ENCODE measurements around the gene SAXO1.
A peak's percentile ranks its signal among the peaks of the same experiment; 100 is the strongest.
"Not testable (repeated sequence)": the region's sequence is repeated elsewhere in the genome, so short reads cannot be mapped to it uniquely, and the experiment has no call there.

SAXO1 gene

GRCh38 chr9:18999173-18999785 lies 33.7 kb downstream of the SAXO1 start:
- no peak for DNase-seq (ENCODE audit: low read depth)

DNA sequence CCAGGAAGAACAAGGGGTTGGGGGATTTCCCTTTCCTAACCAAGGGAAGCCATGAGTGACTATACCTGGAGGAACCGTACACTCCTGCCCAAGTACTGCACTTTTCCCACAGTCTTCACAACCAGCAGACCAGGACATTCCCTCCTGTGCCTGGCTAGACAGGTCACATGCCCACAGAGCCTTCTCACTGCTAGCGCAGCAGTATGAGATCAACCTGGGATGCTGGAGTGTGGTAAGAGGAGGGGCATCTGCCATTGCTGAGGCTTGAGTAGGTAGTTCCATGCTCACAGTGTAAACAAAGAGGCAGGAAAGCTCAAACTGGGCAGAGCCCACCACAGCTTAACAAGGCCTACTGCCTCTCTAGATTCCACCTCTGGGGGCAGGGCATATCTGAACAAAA lies 35.9 kb downstream of the SAXO1 start:
- DNase-seq (ENCODE audit: low read depth): no peak

GRCh38 chr9:18996211-18996610 lies 36.8 kb downstream of the SAXO1 start:
- no peak for DNase-seq (ENCODE audit: low read depth)

GRCh38 chr9:18994263-18994916 lies 38.6 kb downstream of the SAXO1 start:
- DNase-seq (ENCODE audit: low read depth): no peak

DNA sequence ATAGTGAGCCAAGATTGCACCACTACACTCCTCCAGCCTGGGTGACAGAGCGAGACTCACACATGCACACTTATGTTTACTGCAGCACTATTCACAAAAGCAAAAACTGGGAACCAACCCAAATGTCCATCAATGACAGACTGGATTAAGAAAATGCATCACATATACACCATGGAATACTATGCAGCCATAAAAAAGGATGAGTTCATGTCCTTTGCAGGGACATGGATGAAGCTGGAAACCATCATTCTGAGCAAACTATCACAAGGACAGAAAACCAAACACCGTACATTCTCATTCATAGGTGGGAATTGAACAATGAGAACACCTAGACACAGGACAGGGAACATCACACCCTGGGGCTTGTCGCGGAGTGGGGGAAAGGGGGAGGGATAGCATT lies 41.8 kb downstream of the SAXO1 start:
- not testable (repeated sequence) for DNase-seq (ENCODE audit: low read depth)

DNA sequence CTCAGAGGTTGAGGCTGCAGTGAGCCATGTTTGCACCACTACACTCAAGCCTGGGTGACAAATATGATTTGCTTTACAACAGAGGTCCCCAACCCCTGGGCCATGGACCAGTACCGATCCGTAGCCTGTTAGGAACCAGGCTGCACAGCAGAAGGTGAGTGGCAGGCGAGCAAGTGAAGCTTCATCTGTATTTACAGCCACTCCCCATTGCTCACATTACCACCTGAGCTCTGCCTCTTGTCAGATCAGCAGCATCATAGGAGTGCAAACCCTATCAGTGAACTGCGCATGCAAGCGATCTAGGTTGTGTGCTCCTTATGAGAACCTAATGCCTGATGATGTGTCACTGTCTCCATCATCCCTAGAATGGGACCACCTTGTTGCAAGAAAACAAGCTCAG lies 42.5 kb downstream of the SAXO1 start:
- DNase-seq (ENCODE audit: low read depth): no peak

DNA sequence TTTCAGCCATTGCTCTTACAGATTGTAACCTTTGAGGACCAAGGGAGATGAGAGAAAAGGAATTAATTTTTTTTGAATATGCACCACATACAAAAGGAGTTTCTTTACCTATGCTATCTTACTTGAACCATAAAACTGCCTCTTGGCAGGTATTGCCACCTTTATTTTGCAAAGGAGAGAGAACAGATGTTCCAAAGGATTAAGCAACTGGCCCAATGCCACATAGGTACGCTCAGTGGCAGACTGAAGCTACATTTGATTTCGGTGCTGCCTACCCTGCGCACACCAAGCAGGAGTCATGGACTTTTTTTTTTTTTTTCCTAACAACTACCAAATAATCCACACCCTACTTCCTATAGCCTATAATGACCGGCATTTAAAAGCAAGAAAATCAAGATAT lies 43.1 kb downstream of the SAXO1 start:
- no peak for DNase-seq (ENCODE audit: low read depth)

- DNase-seq (ENCODE audit: low read depth): no peak
Observed at GRCh38 chr9:18989097-18989496, 43.9 kb downstream of the SAXO1 start.

DNA sequence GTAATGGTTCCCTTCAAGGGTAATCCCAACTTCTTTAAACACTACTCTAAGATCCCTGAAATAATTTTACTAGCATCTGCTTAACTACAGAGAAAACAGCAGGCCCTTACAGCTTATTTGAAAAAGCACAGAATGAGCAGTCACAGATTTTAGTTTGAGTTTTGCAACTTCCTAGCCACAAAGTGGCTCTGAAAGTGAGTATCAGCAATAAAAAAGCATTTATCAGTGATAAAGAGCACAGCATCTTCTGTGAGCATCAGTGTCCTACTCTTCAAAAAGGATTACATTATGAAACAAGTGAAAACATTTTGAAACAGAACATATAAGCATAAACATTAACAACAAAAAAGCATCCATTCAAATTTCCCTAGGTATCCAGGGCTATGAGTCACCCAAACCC lies 45.0 kb downstream of the SAXO1 start:
- DNase-seq (ENCODE audit: low read depth): no peak

- no peak for DNase-seq (ENCODE audit: low read depth)
Observed at GRCh38 chr9:18985996-18986395, 47.0 kb downstream of the SAXO1 start.

GRCh38 chr9:18985464-18985951 lies 47.5 kb downstream of the SAXO1 start:
- DNase-seq (ENCODE audit: low read depth): peak; percentile 72

DNA sequence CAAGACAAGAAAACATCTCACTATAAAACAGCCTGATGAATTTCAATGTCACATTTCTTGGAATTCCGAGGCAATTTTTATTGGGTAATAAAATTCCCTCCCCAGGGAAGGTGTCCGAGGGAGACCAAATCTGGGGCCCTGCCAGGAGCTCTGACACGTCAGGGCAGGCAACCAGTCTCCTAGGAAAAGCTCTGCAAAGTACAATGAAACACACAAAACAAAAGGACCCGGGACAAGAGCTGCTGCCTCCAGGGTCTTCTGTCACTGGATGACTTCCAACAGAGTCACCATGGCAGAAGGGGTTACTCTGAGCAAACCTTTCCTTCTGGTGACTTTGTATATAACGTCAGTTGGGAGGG lies 50.8 kb downstream of the SAXO1 start:
- no peak for DNase-seq (ENCODE audit: low read depth)

DNA sequence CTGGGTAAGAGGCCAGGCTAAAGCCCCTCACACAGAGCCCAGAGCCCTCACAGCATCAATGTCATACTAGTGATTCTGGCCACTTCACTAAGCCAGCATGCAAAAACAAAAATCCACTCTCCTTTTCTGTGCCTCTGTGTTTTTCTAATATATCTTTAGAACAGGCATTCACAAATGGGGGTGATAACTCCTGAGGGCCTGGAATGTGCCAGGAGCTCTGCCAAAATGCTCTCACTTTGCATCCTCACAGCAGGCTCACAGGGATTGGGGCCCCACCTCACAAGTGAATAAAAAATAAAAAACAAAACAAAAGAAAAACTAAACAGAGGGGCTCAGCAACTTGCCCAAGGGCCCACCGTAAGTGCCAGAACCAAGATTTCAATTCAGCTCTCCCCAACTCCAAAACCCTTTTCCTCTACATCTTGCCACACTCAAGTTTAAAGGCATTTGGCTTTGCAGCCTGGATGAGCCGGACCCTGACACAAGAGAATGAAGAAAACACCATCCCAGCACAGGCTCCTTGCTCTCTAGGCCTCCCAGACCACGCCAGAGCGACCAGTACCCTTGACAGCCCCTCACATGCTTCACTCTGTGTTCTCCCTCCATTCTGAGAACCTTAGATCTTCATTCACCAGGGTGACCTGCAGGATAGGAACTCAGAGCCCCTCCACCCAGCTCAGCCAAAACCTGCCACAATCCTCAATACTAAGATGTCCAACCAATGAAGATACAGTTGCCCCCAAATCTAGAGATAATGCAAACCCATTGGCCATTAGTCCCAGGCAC lies 51.3 kb downstream of the SAXO1 start:
- DNase-seq (ENCODE audit: low read depth): no peak

DNA sequence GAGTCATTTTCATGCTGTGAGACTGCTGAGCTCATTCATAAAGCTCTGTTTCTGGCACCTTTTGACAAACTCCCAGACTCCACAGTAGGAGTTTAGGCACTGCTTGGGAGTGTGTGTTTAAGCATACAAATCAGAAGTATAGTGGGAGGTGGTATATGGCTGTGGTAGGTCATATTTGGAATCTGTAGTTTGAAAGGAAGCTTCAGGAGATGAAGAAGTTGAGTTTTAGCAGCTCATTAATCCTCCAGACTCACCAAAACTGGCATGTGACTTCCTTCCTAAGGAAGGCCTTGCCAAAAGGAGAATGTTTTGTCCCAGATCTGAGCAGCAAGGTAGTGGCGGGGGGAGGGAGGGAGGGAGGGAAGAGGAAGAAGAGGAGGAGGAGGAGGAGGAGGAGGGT lies 52.8 kb downstream of the SAXO1 start:
- no peak for DNase-seq (ENCODE audit: low read depth)

- no peak for DNase-seq (ENCODE audit: low read depth)
Observed at GRCh38 chr9:18979367-18979766, 53.6 kb downstream of the SAXO1 start.

DNA sequence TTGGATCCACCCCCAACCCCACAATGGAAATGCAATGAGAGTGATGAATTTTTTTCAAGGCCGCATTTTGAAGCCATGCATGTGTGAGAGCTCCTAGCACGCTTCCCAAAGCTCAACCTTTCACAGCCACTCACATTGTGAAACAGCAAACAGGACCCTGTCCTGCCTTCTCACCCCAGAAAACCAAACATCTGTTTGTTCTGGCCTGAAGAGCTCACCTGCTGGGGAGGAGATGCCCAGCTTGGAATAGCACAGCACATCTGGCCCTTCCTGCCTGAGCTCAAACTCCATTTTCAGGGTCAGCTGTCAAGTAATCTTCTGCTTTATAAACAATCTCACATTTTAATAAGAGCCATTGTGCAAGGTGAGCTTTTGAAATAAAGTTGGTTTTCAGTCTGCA lies 54.8 kb downstream of the SAXO1 start:
- no peak for DNase-seq (ENCODE audit: low read depth)

- peak; percentile 11 for DNase-seq (ENCODE audit: low read depth)
Observed at GRCh38 chr9:18976709-18977531, 56.1 kb downstream of the SAXO1 start.

GRCh38 chr9:18976221-18976708 lies 56.7 kb downstream of the SAXO1 start:
- no peak for DNase-seq (ENCODE audit: low read depth)

GRCh38 chr9:18973348-18973747 lies 59.7 kb downstream of the SAXO1 start:
- no peak for DNase-seq (ENCODE audit: low read depth)

DNA sequence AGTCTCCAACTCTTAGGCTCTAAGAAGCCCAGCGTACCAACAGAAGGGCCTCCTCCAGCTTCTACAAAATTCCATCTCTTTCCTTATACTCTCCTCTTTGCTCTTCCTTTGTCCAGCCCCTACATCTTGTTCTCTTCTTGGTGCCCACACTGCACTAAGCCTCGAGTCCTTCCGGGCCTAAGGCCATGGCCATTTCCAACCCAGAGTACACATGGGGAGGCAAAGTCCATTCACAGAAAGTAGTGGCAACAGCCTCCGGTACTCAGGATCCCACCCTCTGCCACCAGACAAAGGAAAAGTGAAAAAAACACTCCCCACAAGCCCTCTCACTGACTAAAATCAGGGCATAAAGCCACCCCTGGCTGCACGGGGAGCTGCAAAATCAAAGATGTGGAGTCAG lies 60.3 kb downstream of the SAXO1 start:
- DNase-seq (ENCODE audit: low read depth): no peak

DNA sequence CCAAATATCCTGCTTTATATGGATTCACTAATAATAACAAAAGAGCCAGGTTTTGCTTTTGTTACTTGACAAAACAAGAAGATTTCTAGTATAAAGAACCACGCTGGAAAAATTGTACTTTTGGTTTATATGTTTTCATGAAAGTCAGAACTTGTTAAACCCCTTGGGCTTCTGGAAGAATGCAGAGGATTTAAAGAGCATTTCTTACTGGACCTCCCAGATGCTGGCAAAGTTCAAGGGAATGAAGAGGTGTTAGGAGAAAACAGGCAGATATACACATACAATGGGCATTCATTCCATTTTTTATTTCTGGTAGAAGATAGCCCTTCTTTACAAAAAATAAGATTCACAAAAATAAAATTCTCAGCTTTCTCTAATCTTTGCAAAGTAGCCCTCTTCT lies 61.1 kb downstream of the SAXO1 start:
- no peak for DNase-seq (ENCODE audit: low read depth)

GRCh38 chr9:18971404-18971803 lies 61.6 kb downstream of the SAXO1 start:
- no peak for DNase-seq (ENCODE audit: low read depth)
